ENCODE results near the gene ZIC2. TPM values are rescaled to one million over a fixed set of nuclear protein-coding genes. Genes with fewer than 3 reads are reported as not detected.

ZIC2 gene
- total and polyA plus RNA-seq, 2 of the 8 experiments (the other 6 are each of a cell fraction or from before 2014, with no cell fraction given): 53.2 to 372 TPM

- TF ChIP-seq JUN (IDR thresholded peaks at IDR 0.05; ENCODE audit: low read depth, low read length) (no peak), CHD2 (IDR thresholded peaks at IDR 0.05; ENCODE audit: low read length) (no peak), KDM5A (IDR thresholded peaks at IDR 0.05; ENCODE audit: low read length) (no peak), E2F6 (IDR thresholded peaks at IDR 0.05) (no peak; the same call in 1 of the 2 replicates), HDAC2 (IDR thresholded peaks at IDR 0.05; ENCODE audit: borderline replicate concordance in 1 of 2, low read depth in 2 of 2, low read length in 2 of 2) (peak; percentile 28 to 78; a peak in 2 of 4 replicates), POU5F1 (IDR thresholded peaks at IDR 0.05; ENCODE audit: low read depth, low read length) (no peak), NANOG (IDR thresholded peaks at IDR 0.05; ENCODE audit: insufficient read depth, low read depth, low read length, poor library complexity, severe bottlenecking) (no peak), ZNF274 (IDR thresholded peaks at IDR 0.05; ENCODE audit: borderline replicate concordance, extremely low read depth, low read length) (no peak), SIX5 (IDR thresholded peaks at IDR 0.05; ENCODE audit: low read depth, low read length) (no peak), FOSL1 (IDR thresholded peaks at IDR 0.05; ENCODE audit: insufficient read depth, low read depth, low read length) (no peak), GABPA (IDR thresholded peaks at IDR 0.05; ENCODE audit: borderline replicate concordance, insufficient read depth, low read length) (0 out of 2 replicates have a peak, but pooled peaks have one; percentile 13), ATF2 (IDR thresholded peaks at IDR 0.05; ENCODE audit: low read length) (no peak), JUND (IDR thresholded peaks at IDR 0.05; ENCODE audit: low read length) (no peak), HDAC6 (IDR thresholded peaks at IDR 0.05; ENCODE audit: low read depth, low read length) (no peak), CHD1 (IDR thresholded peaks at IDR 0.05; ENCODE audit: low read depth, low read length) (peak; percentile 34), KDM1A (IDR thresholded peaks at IDR 0.05; ENCODE audit: borderline replicate concordance, low read length) (peak; percentile 79; the same call in 1 of the 2 replicates), KDM4A (IDR thresholded peaks at IDR 0.05; ENCODE audit: low read depth, low read length, severe bottlenecking) (peak; percentile 86), CEBPB (IDR thresholded peaks at IDR 0.05; ENCODE audit: low read depth, low read length) (no peak), SRF (IDR thresholded peaks at IDR 0.05; ENCODE audit: low read depth, low read length) (no peak), EGR1 (IDR thresholded peaks at IDR 0.05; ENCODE audit: borderline replicate concordance, low read depth, low read length) (no peak), TCF12 (IDR thresholded peaks at IDR 0.05; ENCODE audit: low read depth, low read length) (no peak), SP1 (IDR thresholded peaks at IDR 0.05; ENCODE audit: low read depth, low read length) (no peak)
Measured at GRCh38 chr13:99980824-99981734, 505 bp upstream of the ZIC2 start (continued).
